Measurements from ENCODE around the gene KRTAP16-1. TPM values are rescaled to one million over a fixed set of nuclear protein-coding genes. Genes with fewer than 3 reads are reported as not detected.

KRTAP16-1 gene
- total and polyA plus RNA-seq, 2 of the 8 experiments (the other 6 are each of a cell fraction or from before 2014, with no cell fraction given): not detected

DNA sequence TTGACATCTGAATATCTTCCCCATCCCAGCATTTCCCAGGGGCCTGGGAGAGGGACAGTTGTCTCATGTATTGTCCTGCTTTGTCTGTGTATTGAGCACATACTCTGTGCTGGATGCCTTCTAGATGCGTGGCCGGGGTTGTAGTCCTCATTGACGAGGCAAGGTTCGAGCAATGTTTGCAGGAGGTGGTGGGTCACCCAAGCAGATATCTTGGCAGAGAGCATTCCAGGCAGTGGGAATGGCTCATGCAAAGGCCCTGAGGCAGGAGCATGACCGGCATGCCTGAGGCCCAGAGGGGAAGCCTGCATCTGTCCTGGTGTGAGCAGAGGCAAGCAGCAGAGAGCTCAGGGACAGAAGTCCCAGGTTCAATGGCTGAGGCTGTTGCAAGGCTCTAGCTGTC is 24.0 kb upstream of the KRTAP16-1 start:
- TF ChIP-seq EZH2 (IDR thresholded peaks at IDR 0.05; ENCODE audit: low read depth, low read length, severe bottlenecking) (no peak), TAF1 (IDR thresholded peaks at IDR 0.05; ENCODE audit: low read depth, low read length) (no peak), RAD21 (IDR thresholded peaks at IDR 0.05 in 1 of 2, conservative IDR thresholded peaks at IDR 0.05 in 1 of 2; ENCODE audit: low read depth in 2 of 2, low read length in 2 of 2) (no peak), SP2 (IDR thresholded peaks at IDR 0.05; ENCODE audit: low read length) (no peak)
- TF ChIP-seq, protein P1, sequence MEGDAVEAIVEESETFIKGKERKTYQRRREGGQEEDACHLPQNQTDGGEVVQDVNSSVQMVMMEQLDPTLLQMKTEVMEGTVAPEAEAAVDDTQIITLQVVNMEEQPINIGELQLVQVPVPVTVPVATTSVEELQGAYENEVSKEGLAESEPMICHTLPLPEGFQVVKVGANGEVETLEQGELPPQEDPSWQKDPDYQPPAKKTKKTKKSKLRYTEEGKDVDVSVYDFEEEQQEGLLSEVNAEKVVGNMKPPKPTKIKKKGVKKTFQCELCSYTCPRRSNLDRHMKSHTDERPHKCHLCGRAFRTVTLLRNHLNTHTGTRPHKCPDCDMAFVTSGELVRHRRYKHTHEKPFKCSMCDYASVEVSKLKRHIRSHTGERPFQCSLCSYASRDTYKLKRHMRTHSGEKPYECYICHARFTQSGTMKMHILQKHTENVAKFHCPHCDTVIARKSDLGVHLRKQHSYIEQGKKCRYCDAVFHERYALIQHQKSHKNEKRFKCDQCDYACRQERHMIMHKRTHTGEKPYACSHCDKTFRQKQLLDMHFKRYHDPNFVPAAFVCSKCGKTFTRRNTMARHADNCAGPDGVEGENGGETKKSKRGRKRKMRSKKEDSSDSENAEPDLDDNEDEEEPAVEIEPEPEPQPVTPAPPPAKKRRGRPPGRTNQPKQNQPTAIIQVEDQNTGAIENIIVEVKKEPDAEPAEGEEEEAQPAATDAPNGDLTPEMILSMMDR (IDR thresholded peaks at IDR 0.05; ENCODE audit: control extremely low read depth in 1 of 3, insufficient read depth in 1 of 3, low read depth in 1 of 3, low read length in 3 of 3): no peak
- Histone ChIP-seq H3K18ac (ENCODE audit: extremely low read depth, low read length) (no peak overlapping the region), H3K56ac (replicated peaks; ENCODE audit: insufficient read length, low read depth, low read length) (no peak overlapping the region), H3K4me2 (ENCODE audit: insufficient read depth in 1 of 2, low read depth in 2 of 2, low read length in 2 of 2) (no peak overlapping the region), H3K36me3 (ENCODE audit: control insufficient read depth in 2 of 4, insufficient read depth in 4 of 4, low read length in 3 of 4) (no peaks in the 10 kb centered on the region), H4K8ac (ENCODE audit: extremely low read depth, insufficient read depth, low read length) (no peak overlapping the region), H3K23ac (ENCODE audit: insufficient read length) (no peak overlapping the region), H2BK20ac (ENCODE audit: low read length) (no peak overlapping the region), H2BK120ac (replicated peaks; ENCODE audit: low read depth, low read length) (no peak overlapping the region), H2AK5ac (ENCODE audit: low read depth, low read length) (no peak overlapping the region), H2BK15ac (ENCODE audit: low read length) (no peak overlapping the region), H3K4me3 (ENCODE audit: extremely low read depth in 1 of 4, insufficient read depth in 2 of 4, low read depth in 3 of 4, low read length in 4 of 4) (no peak overlapping the region), H4K20me1 (replicated peaks in 1 of 2; ENCODE audit: control insufficient read depth in 1 of 2, insufficient read depth in 2 of 2, low read length in 2 of 2) (no peaks in the 10 kb centered on the region), H3K79me1 (ENCODE audit: low read depth, low read length) (no peaks in the 10 kb centered on the region), H2AFZ (ENCODE audit: low read length) (no peak overlapping the region), H2BK5ac (ENCODE audit: low read depth, low read length) (no peak overlapping the region), H4K5ac (ENCODE audit: insufficient read length, low read depth, low read length) (no peak overlapping the region), H3K14ac (ENCODE audit: insufficient read length) (no peak overlapping the region), H3K79me2 (ENCODE audit: control insufficient read depth in 1 of 2, insufficient read depth in 2 of 2, low read length in 2 of 2) (no peaks in the 10 kb centered on the region), H3K27ac (ENCODE audit: low read depth, low read length) (no peak overlapping the region), H2BK12ac (ENCODE audit: low read depth, low read length) (no peak overlapping the region), H3K4me1 (replicated peaks in 1 of 4; ENCODE audit: control insufficient read depth in 3 of 4, insufficient read depth in 4 of 4, low read length in 3 of 4) (no peaks in the 10 kb centered on the region), H3K27me3 (replicated peaks in 1 of 4; ENCODE audit: control insufficient read depth in 3 of 4, extremely low read depth in 1 of 4, insufficient read depth in 3 of 4, low read length in 3 of 4) (no peaks in the 10 kb centered on the region), H3K9ac (replicated peaks in 1 of 4; ENCODE audit: extremely low read depth in 1 of 4, low read depth in 3 of 4, low read length in 3 of 4) (no peak overlapping the region), H4K91ac (replicated peaks; ENCODE audit: insufficient read length, low read length) (no peak overlapping the region), H3K4ac (replicated peaks; ENCODE audit: insufficient read length, low read depth, low read length) (no peak overlapping the region), H3K9me3 (ENCODE audit: insufficient read depth in 2 of 2, low read depth in 1 of 2, low read length in 1 of 2) (no peaks in the 10 kb centered on the region), H3K23me2 (ENCODE audit: low read depth, low read length) (no peaks in the 10 kb centered on the region)
- ChIA-PET CTCF (ENCODE audit: partially characterized antibody) (interaction anchor here (1.1 to 5.8 kb wide), 5 partner anchors 8 to 316 kb away, joined by 4 to 24 read pairs (median 5); no protein-coding TSS in a partner anchor), POLR2A (ENCODE audit: partially characterized antibody) (no interaction called here)
- 91% methylated on average over 5 of the region's 5 CpGs; no CpG with 5 or more reads in 1 of the 2 experiments for WGBS, 2 experiments (ENCODE audit: extremely low coverage in 1 of 2, insufficient coverage in 1 of 2, insufficient read length in 1 of 2, insufficient replicate concordance in 2 of 2, low coverage in 1 of 2, low lambda C conversion rate in 2 of 2, missing lambda C conversion rate in 1 of 2)
- DNase-seq (ENCODE audit: low read depth in 1 of 2, low spot score in 2 of 2) (peak in 1 of 2 experiments; percentile 19), FAIRE-seq (no peak)
